DND-41 (cell line): ENCODE results near the gene ARHGEF17.

Experiments used
- ATAC-seq: fragments of 200-7000 bp; cut with Tn5 transposase; 3 replicates; pipeline ENCODE4 v1.9.1; 2021; ENCODE audit warnings: low read depth; ENCODE audit not compliant: insufficient read depth
- DNase-seq: peaks from one replicate; pipeline ENCODE4 v3.0.0-alpha.2; 2020
- H2AFZ ChIP-seq: 2 replicates; pipeline ENCODE4 v1.6.0; 2012; ENCODE audit warnings: low read depth, low read length
- H3K27ac ChIP-seq: 2 replicates; pipeline ENCODE4 v1.5.1; 2012; ENCODE audit warnings: low read length, inconsistent platforms
- H3K27me3 ChIP-seq: fragments of 200-600 bp; sonication (generic); 2 replicates; pipeline ENCODE4 v1.6.0; 2012; ENCODE audit warnings: low read length, mild to moderate bottlenecking, inconsistent platforms; ENCODE audit not compliant: insufficient read depth, poor library complexity
- H3K36me3 ChIP-seq: 2 replicates; pipeline ENCODE4 v1.5.1; 2012; ENCODE audit warnings: low read length, inconsistent platforms; ENCODE audit not compliant: insufficient read depth
- H3K4me1 ChIP-seq: 2 replicates; pipeline ENCODE4 v1.5.1; 2012; ENCODE audit warnings: mild to moderate bottlenecking, low read length; ENCODE audit not compliant: insufficient read depth
- H3K4me2 ChIP-seq: 2 replicates; pipeline ENCODE4 v1.6.0; 2012; ENCODE audit warnings: mild to moderate bottlenecking, moderate library complexity, low read length, inconsistent platforms; ENCODE audit not compliant: insufficient read depth
- H3K4me3 ChIP-seq, 2 experiments: fragments of 200-600 bp in 1 of 2; shearing (Covaris generic) in 1 of 2; 2 replicates each; pipeline ENCODE4 v1.5.1; 2012 to 2016; ENCODE audit warnings: inconsistent platforms in 2 of 2, low read length in 2 of 2, mild to moderate bottlenecking in 2 of 2, low read depth in 1 of 2, moderate library complexity in 1 of 2
- H3K79me2 ChIP-seq: 2 replicates; pipeline ENCODE4 v1.6.0; 2012; ENCODE audit warnings: low read length, inconsistent platforms; ENCODE audit not compliant: insufficient read depth
- H3K9ac ChIP-seq: 2 replicates; pipeline ENCODE4 v1.6.0; 2012; ENCODE audit warnings: low read depth, mild to moderate bottlenecking, inconsistent platforms, low read length, moderate library complexity
- H3K9me3 ChIP-seq: 2 replicates; pipeline ENCODE4 v1.5.1; 2012; ENCODE audit warnings: low read length, moderate library complexity, mild to moderate bottlenecking, inconsistent platforms; ENCODE audit not compliant: insufficient read depth, severe bottlenecking
- H4K20me1 ChIP-seq: 2 replicates; pipeline ENCODE4 v1.6.0; 2012; ENCODE audit warnings: low read length; ENCODE audit not compliant: insufficient read depth
- CTCF ChIP-seq: IDR thresholded peaks from 2 replicates; pipeline ENCODE4 v1.5.1; 2012; ENCODE audit warnings: borderline replicate concordance, low read length, moderate library complexity, mild to moderate bottlenecking; ENCODE audit not compliant: poor library complexity, severe bottlenecking; ENCODE audit errors: extremely low read depth
- EZH2 ChIP-seq: IDR thresholded peaks from 3 replicates; pipeline ENCODE4 v1.6.1; 2012; ENCODE audit warnings: borderline replicate concordance, low read depth, mild to moderate bottlenecking, moderate library complexity, low read length, inconsistent platforms; ENCODE audit not compliant: severe bottlenecking

Gene ARHGEF17

GRCh38 chr11:73353422-73353821 lies 45.3 kb downstream of the ARHGEF17 start:
- no peak overlapping the region for H3K4me2 ChIP-seq
- ATAC-seq: peak; percentile 72
- H2AFZ ChIP-seq: no peak overlapping the region
- no peaks in the 10 kb centered on the region for H3K36me3 ChIP-seq
- no peaks in the 10 kb centered on the region for H4K20me1 ChIP-seq
- DNase-seq: peak; percentile 29
- no peak for TF ChIP-seq CTCF
- TF ChIP-seq EZH2: no peak
- H3K9ac ChIP-seq: no peak overlapping the region
- no peaks in the 10 kb centered on the region for H3K79me2 ChIP-seq
- peaks cover 2% of the 10 kb centered on the region; the same call in 1 of the 2 replicates for H3K4me1 ChIP-seq
- no peak overlapping the region for H3K4me3 ChIP-seq
- H3K27me3 ChIP-seq: no peaks in the 10 kb centered on the region
- no peaks in the 10 kb centered on the region for H3K9me3 ChIP-seq
- H3K27ac ChIP-seq: no peak overlapping the region

- no peak overlapping the region for H2AFZ ChIP-seq
- no peak overlapping the region for H3K9ac ChIP-seq
- no peak overlapping the region for H3K4me3 ChIP-seq
- H3K27ac ChIP-seq: no peak overlapping the region
- peaks cover 2% of the 10 kb centered on the region; the same call in 1 of the 2 replicates for H3K4me1 ChIP-seq
- peaks cover 2% of the 10 kb centered on the region; the same call in 1 of the 2 replicates for H4K20me1 ChIP-seq
- H3K9me3 ChIP-seq: no peaks in the 10 kb centered on the region
- no peaks in the 10 kb centered on the region for H3K27me3 ChIP-seq
- no peaks in the 10 kb centered on the region for H3K36me3 ChIP-seq
- H3K79me2 ChIP-seq: no peaks in the 10 kb centered on the region
- no peak for ATAC-seq
- no peak for DNase-seq
- no peak overlapping the region for H3K4me2 ChIP-seq
- TF ChIP-seq CTCF (no peak), EZH2 (no peak)
These were observed 47.0 kb downstream of the ARHGEF17 start for GRCh38 chr11:73355109-73355508.

GRCh38 chr11:73356979-73357860 lies 49.1 kb downstream of the ARHGEF17 start:
- H3K27ac ChIP-seq: no peak overlapping the region
- TF ChIP-seq EZH2: no peak
- H3K27me3 ChIP-seq: no peaks in the 10 kb centered on the region
- DNase-seq (no peak), ATAC-seq (no peak)
- H3K4me1 ChIP-seq: no peaks in the 10 kb centered on the region; the same call in 1 of the 2 replicates
- no peaks in the 10 kb centered on the region for H3K36me3 ChIP-seq
- H3K4me2 ChIP-seq: no peak overlapping the region
- H3K79me2 ChIP-seq: no peaks in the 10 kb centered on the region
- peaks cover 3% of the 10 kb centered on the region; the same call in 1 of the 2 replicates for H4K20me1 ChIP-seq
- no peak overlapping the region for H3K9ac ChIP-seq
- H3K4me3 ChIP-seq: no peak overlapping the region
- no peaks in the 10 kb centered on the region for H3K9me3 ChIP-seq
- H2AFZ ChIP-seq: no peak overlapping the region

- no peak for ATAC-seq
- no peaks in the 10 kb centered on the region for H3K36me3 ChIP-seq
- no peak for DNase-seq
- H4K20me1 ChIP-seq: peaks cover 3% of the 10 kb centered on the region; the same call in 1 of the 2 replicates
- no peaks in the 10 kb centered on the region for H3K27me3 ChIP-seq
- no peak overlapping the region for H3K4me3 ChIP-seq
- TF ChIP-seq EZH2 (no peak), CTCF (no peak)
- H3K27ac ChIP-seq: no peak overlapping the region
- no peak overlapping the region for H3K9ac ChIP-seq
- H3K4me2 ChIP-seq: no peak overlapping the region
- no peaks in the 10 kb centered on the region for H3K79me2 ChIP-seq
- no peaks in the 10 kb centered on the region for H3K9me3 ChIP-seq
- H3K4me1 ChIP-seq: no peaks in the 10 kb centered on the region; the same call in 1 of the 2 replicates
- no peak overlapping the region for H2AFZ ChIP-seq
These were observed 50.0 kb downstream of the ARHGEF17 start for GRCh38 chr11:73358071-73358470.
